GM12891 (cell line): ENCODE measurements around the gene SIL1.

ENCODE experiments used
- POLR2A ChIP-seq: IDR thresholded peaks from 2 replicates; pipeline ENCODE4 v1.6.1; 2011; ENCODE audit warnings: low read depth, low read length, control low read depth
- TAF1 ChIP-seq: IDR thresholded peaks from 2 replicates; pipeline ENCODE4 v1.6.1; 2011; ENCODE audit warnings: low read depth, low read length, control low read depth

GRCh38 chr5:139022528-139022927 is 175.6 kb downstream of the SIL1 start:
- TF ChIP-seq POLR2A (no peak), TAF1 (no peak)
